ENCODE data around the gene UNC13D.

UNC13D gene

GRCh38 chr17:75827308-75828075 lies 16.7 kb downstream of the UNC13D start:
- no peaks in the 10 kb centered on the region for H3K36me3 Mint-ChIP-seq (ENCODE audit: low read depth)
- TF ChIP-seq CTCF (IDR thresholded peaks at IDR 0.05): peak; percentile 71
- peak overlapping the region; percentile 90 for H3K27ac Mint-ChIP-seq
- no peaks in the 10 kb centered on the region for H3K9me3 Mint-ChIP-seq
- H3K27me3 Mint-ChIP-seq (ENCODE audit: low read depth, poor library complexity): no peaks in the 10 kb centered on the region
- H3K4me1 Mint-ChIP-seq: peaks cover 28% of the 10 kb centered on the region
- no peak overlapping the region for H3K4me3 Mint-ChIP-seq
- DNase-seq: peak; percentile 79

GRCh38 chr17:75826561-75827307 lies 17.5 kb downstream of the UNC13D start:
- peaks cover 21% of the 10 kb centered on the region for H3K4me1 Mint-ChIP-seq
- no peak for DNase-seq
- no peaks in the 10 kb centered on the region for H3K27me3 Mint-ChIP-seq (ENCODE audit: low read depth, poor library complexity)
- no peak for TF ChIP-seq CTCF (IDR thresholded peaks at IDR 0.05)
- peak overlapping the region; percentile 72 for H3K27ac Mint-ChIP-seq
- no peaks in the 10 kb centered on the region for H3K9me3 Mint-ChIP-seq
- H3K4me3 Mint-ChIP-seq: no peak overlapping the region
- no peaks in the 10 kb centered on the region for H3K36me3 Mint-ChIP-seq (ENCODE audit: low read depth)

GRCh38 chr17:75825748-75826370 lies 18.3 kb downstream of the UNC13D start:
- Mint-ChIP-seq H3K4me1 (peaks cover 21% of the 10 kb centered on the region), H3K4me3 (no peak overlapping the region), H3K36me3 (ENCODE audit: low read depth) (peaks cover 8% of the 10 kb centered on the region), H3K27ac (peak overlapping the region; percentile 83), H3K27me3 (ENCODE audit: low read depth, poor library complexity) (no peaks in the 10 kb centered on the region), H3K9me3 (no peaks in the 10 kb centered on the region)
- TF ChIP-seq CTCF (IDR thresholded peaks at IDR 0.05): no peak
- no peak for DNase-seq

- no peak for DNase-seq
- Mint-ChIP-seq H3K4me1 (peaks cover 18% of the 10 kb centered on the region), H3K27ac (peak overlapping the region; percentile 83), H3K4me3 (no peak overlapping the region), H3K36me3 (ENCODE audit: low read depth) (peaks cover 11% of the 10 kb centered on the region), H3K27me3 (ENCODE audit: low read depth, poor library complexity) (no peaks in the 10 kb centered on the region), H3K9me3 (no peaks in the 10 kb centered on the region)
- no peak for TF ChIP-seq CTCF (IDR thresholded peaks at IDR 0.05)
These were observed 19.1 kb downstream of the UNC13D start for GRCh38 chr17:75825149-75825552.

- no peak for TF ChIP-seq CTCF (IDR thresholded peaks at IDR 0.05)
These were observed 19.5 kb downstream of the UNC13D start for GRCh38 chr17:75824666-75825065.

More at GRCh38 chr17:75824666-75825065, 19.5 kb downstream of the UNC13D start:
- Mint-ChIP-seq H3K27me3 (ENCODE audit: low read depth, poor library complexity) (no peaks in the 10 kb centered on the region), H3K27ac (peak overlapping the region; percentile 61), H3K36me3 (ENCODE audit: low read depth) (peaks cover 11% of the 10 kb centered on the region), H3K4me1 (peaks cover 18% of the 10 kb centered on the region), H3K4me3 (no peak overlapping the region), H3K9me3 (no peaks in the 10 kb centered on the region)
- DNase-seq: no peak

All from nephron progenitor cell (in vitro differentiated cells).